DMS153 treated with DMSO at 0.1 percent for 48 hours (cell line): ENCODE data around the gene PTPRN2.

ENCODE experiments used
- DNase-seq: peaks from one replicate; lab custom pipeline; 2025; ENCODE audit not compliant: unreplicated experiment; lab: John Stamatoyannopoulos, UW

Gene PTPRN2

DNA sequence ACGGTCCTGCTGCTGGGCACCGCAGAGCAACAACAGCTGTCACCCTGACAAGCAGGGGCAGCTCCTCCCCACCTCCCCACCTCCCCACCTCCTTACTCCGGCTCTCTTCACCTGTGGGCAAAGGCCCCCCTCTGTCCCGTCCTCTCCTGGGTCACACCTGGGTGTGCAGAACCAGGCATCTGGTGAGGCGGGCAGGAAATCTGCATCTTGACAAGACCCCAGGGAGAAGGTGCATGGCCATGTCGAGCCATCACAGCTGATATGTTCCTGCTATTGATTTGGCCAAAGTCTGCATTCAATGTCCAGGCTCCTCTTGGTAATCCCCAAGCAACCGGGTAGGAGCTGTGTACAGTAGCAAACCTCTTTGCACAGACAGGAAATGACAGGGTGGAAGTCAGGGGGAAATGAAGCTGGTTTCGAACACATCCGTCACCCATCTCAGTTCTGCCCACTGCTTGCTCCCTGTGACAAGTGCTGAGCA is 696.7 kb downstream of the PTPRN2 start:
- DNase-seq, result no peak

- DNase-seq, result no peak
Measured at GRCh38 chr7:157889480-157889879, 698.1 kb downstream of the PTPRN2 start.

GRCh38 chr7:157888579-157888978 is 699.0 kb downstream of the PTPRN2 start:
- no peak for DNase-seq

DNA sequence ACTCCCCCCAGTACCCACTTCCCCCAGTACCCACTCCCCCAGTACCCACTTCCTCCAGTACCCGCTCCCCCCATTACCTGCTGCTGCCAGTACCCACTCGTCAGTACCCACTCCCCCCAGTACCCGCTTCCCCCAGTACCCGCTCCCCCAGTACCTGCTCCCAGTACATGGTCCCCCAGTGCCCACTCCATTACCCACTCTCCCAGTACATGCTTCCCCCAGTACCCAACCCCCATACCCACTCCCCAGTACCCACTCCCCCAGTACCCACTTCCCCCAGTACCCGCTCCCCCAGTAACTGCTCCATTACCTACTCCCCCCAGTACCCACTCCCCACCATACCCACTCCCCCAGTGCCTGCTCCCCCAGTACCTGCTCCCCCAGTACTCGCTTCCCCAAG is 700.2 kb downstream of the PTPRN2 start:
- no peak for DNase-seq

DNA sequence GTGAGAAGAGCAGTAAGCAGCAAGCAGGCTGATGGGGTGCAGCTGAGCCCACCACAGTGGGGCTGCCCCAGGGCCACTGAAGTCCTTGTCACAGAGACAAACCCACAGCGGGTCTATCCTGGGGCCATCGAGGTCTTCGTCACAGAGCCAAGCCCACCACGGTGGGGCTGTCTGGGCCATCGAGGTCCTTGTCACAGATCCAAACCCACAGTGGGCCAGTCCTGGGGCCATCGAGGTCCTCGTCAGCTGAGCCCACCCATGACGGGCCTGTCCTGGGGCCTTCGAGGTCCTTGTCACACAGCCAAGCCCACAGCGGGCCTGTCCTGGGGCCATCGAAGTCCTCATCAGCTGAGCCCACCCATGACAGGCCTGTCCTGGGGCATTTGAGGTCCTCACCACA is 700.9 kb downstream of the PTPRN2 start:
- no peak for DNase-seq

- DNase-seq, result no peak
Measured at GRCh38 chr7:157886266-157886665, 701.4 kb downstream of the PTPRN2 start.

DNA sequence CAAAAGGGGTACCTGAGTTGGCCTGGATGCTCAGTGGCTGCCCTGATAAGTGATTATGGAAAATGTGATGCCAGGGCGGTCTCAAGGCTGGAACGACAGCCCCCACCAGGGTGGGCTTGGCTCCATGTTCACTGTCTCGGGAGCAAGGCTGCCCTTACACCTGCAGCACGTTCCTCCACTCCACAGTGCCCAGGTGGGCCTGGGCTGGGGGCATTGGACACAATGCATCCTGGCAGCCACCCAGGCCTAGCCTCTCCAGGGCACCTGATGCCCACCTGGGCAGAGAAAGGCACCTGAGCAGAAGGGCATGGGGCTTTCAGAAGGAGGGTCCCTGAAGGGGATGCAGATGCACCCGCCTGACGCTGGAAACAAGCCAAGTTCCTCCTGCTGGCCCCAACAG is 702.5 kb downstream of the PTPRN2 start:
- no peak for DNase-seq

DNA sequence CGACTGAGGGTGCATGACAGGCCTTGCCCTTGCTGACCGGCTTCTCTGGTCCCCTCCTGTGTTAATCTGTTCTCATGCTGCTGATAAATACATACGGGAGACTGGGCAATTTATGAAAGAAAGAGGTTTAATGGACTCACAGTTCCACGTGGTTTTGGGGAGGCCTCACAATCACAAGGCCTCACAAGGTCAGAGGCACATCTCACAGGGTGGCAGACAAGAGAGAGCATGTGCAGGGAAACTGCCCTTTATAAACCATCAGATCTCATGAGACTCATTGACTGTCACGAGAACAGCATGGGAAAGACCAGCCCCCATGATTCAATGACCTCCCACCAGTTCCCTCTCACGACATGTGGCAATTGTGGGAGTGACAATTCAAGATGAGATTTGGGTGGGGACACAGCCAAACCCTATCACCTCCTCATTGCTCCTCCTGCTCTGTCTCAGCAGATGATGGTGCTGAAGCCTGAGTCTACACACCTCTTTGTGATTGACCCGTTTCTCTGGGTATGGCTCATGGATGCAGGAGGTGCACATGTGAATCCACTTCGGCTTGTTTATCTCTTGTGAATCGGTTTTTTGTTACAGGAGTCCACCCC is 703.1 kb downstream of the PTPRN2 start:
- DNase-seq, result no peak

GRCh38 chr7:157881048-157881771 is 706.4 kb downstream of the PTPRN2 start:
- DNase-seq, result no peak

DNA sequence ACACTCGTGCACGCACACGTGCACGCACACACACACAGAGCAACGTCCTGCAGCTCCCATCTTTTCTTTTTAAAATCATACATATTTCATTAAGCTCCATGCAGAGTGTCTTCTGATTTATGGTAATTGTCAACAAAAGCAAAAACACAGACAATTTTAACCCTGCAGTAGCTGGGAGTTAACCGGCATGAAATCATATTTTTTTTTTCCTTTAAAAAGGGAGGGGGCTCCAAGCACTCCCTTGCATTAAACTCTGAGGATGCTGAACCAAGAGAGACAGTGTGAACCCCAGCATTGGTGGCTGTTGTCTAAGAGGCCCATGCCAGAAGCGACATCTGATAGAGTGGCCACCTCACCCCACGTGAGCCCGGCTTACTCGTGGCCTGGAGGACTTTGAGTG is 708.2 kb downstream of the PTPRN2 start:
- no peak for DNase-seq

DNA sequence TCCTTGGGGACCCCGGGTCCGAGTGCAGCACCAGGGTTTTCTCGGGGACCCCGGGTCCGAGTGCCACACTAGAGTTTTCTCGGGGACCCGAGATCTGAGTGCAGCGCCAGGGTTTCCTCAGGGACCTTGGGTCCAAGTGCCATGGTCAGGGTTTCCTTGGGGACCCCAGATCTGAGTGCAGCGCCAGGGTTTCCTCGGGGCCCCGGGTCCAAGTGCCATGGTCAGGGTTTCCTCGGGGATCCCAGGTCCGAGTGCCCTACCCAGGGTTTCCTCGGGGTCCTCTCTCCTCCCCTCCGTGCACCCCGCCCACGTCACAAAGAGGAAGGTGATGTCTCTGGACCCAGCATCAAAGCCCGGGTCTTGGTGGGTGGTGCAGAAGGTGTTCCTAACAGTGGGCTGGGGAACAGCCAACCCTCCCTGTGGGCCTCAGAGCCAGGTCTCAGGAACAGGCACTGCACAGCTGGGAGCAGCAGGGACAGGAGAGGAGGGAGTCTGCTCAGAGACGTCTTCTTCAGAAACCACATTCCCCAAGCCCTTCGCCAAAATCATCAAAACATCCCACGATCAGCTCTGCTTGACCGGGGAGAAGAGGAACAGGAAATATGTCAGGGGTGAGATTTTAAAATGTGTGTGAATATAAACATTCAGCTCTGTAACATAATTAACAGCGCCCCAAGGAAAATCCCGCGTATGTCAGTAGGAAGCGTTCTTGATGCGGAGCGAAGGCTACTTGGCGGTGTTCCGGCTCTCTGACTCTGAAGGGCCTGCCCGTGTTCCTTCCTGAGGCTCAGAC is 710.1 kb downstream of the PTPRN2 start:
- DNase-seq, result no peak

- DNase-seq, result no peak
Measured at GRCh38 chr7:157876469-157877285, 710.9 kb downstream of the PTPRN2 start.

- DNase-seq, result no peak
Measured at GRCh38 chr7:157875230-157876179, 712.1 kb downstream of the PTPRN2 start.

GRCh38 chr7:157874870-157875229 is 712.8 kb downstream of the PTPRN2 start:
- DNase-seq, result no peak

DNA sequence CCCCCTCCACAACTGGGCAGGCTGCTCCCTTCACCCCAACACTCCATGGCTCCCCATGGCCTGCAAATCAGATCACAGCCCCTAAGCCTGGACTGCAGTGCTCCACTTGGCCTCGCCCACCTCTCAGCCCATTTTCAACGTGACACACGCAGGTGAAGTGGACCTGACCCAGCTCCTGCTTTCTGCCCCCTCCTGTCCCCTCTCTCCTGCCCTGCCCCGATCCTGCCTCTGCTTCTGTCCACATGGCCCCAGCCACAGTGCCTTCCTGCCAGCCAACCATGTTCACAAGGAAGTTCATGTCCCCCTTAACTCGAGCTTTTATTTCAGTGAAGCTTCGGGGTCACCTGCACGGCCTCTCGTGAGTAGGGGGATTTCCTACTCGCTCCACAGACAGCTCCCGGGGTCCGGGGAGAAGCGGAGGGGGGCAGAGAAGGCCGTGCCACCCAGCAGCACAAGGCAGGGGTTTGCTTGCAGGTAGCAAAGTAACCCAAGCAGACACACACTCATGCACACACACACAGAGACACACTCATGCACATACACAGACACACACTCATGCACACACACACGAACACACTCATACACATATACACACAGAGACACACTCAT is 713.3 kb downstream of the PTPRN2 start:
- no peak for DNase-seq

GRCh38 chr7:157873664-157874063 is 714.0 kb downstream of the PTPRN2 start:
- DNase-seq, result no peak

DNA sequence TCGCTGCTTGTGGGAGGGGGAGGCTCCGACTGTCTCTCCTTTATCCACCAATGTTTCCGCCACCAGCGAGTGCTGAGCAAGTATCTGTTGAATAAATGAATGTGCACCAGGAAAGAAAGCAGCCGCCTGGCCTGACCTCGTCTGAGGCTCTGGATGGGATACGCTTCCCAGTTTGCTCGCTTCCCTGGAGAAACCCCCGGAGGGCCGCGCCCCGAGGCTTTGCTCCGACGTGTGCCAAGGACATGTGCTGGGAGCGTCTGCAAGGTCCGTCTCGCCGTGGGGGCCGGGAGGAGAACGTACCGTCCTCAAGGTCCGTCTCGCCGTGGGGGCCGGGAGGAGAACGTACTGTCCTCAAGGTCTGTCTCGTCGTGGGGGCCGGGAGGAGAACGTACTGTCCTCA is 714.4 kb downstream of the PTPRN2 start:
- DNase-seq, result no peak

DNA sequence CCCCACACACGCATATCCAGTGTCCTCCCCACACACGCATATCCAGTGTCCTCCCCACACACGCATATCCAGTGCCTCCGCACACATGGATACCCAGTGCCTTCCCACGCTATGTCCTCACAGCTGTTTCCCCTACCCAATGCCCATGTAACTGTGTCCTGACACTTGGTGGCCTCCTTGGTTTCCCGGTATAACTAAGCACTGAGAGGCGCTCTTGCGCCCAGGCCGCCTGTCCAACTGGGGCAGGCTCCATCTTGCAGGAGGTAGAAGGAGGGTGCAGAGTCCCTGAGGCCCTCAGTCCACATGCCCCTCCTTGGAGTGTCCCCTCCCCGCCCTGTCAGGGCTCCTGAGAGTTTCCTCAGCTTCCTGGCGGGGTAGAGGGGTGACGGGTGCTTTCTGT is 715.2 kb downstream of the PTPRN2 start:
- no peak for DNase-seq

DNA sequence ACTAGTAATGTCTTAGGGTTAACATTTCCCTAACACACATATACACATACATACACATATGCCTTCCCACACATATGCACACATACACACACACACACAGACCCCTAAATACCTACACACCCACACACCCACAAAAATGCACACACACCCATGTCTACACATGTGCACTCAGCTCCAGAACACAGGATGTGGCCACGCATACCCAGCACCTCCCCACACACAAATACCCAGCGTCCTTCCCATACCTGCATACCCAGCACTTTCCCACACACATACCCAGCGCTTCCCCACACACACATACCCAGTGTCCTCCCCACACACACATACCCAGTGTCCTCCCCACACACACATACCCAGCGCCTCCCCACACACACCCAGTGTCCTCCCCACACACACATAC is 715.9 kb downstream of the PTPRN2 start:
- DNase-seq, result no peak
